HepG2 (cell line): Measurements from ENCODE around the gene AGXT. TPM values are rescaled to one million over a fixed set of nuclear protein-coding genes. Genes with fewer than 3 reads are reported as not detected.

Source experiments
- ATF1 ChIP-seq: IDR thresholded peaks from 2 replicates; pipeline ENCODE4 v1.6.1; 2016; ENCODE audit warnings: mild to moderate bottlenecking, control low read depth
- BRD4 ChIP-seq: sonication (generic); formaldehyde crosslinking; IDR thresholded peaks from 2 replicates; pipeline ENCODE4 v1.4.0; 2020; ENCODE audit warnings: missing genetic modification reagents
- FOSL1 ChIP-seq: sonication (generic); formaldehyde crosslinking; IDR thresholded peaks from 2 replicates; pipeline ENCODE4 v1.9.0; 2021; ENCODE audit warnings: missing genetic modification reagents, borderline replicate concordance
- HHEX ChIP-seq: IDR thresholded peaks from 2 replicates; pipeline ENCODE4 v1.6.1; 2016; ENCODE audit warnings: control low read depth
- HNF1B ChIP-seq: sonication (generic); formaldehyde crosslinking; IDR thresholded peaks from 2 replicates; pipeline ENCODE4 v1.5.1; 2020; ENCODE audit warnings: mild to moderate bottlenecking, moderate library complexity, missing genetic modification reagents
- IRX3 ChIP-seq: sonication (generic); formaldehyde crosslinking; IDR thresholded peaks from 2 replicates; pipeline ENCODE4 v1.8.1; 2023; ENCODE audit warnings: mild to moderate bottlenecking, low read depth, missing genetic modification reagents, borderline replicate concordance
- JDP2 ChIP-seq: sonication (generic); formaldehyde crosslinking; IDR thresholded peaks from 2 replicates; pipeline ENCODE4 v1.8.1; 2022; ENCODE audit warnings: missing genetic modification reagents, borderline replicate concordance
- KDM5B ChIP-seq: sonication (generic); formaldehyde crosslinking; IDR thresholded peaks from 2 replicates; pipeline ENCODE4 v1.4.0; 2020; ENCODE audit warnings: missing genetic modification reagents, mild to moderate bottlenecking, borderline replicate concordance
- PLRG1 ChIP-seq: fragments of 450-650 bp; conservative IDR thresholded peaks from 2 replicates; pipeline ENCODE4 v1.6.1; 2016
- SAFB2 ChIP-seq: sonication (generic); formaldehyde crosslinking; IDR thresholded peaks from 2 replicates; pipeline ENCODE4 v1.5.1; 2020; ENCODE audit warnings: missing genetic modification reagents, low read depth, mild to moderate bottlenecking, borderline replicate concordance
- SMC3 ChIP-seq: IDR thresholded peaks from 2 replicates; pipeline ENCODE4 v1.6.1; 2011; ENCODE audit warnings: low read length, improper control_type of control experiment
- SOX6 ChIP-seq, 2 experiments: fragments of 450-650 bp in 1 of 2; sonication (generic) in 1 of 2; formaldehyde crosslinking in 1 of 2; IDR thresholded peaks; 2 replicates each; pipeline versions ENCODE4 v1.4.0 to v1.6.1; 2017 to 2020; ENCODE audit warnings: antibody characterized with exemption in 1 of 2, mild to moderate bottlenecking in 1 of 2, missing genetic modification reagents in 1 of 2
- SYNCRIP ChIP-seq: fragments of 200-400 bp; formaldehyde crosslinking; IDR thresholded peaks from 2 replicates; pipeline ENCODE4 v1.6.1; 2018; ENCODE audit warnings: mild to moderate bottlenecking, low read depth, low read length; ENCODE audit not compliant: insufficient read depth
- THAP8 ChIP-seq: sonication (generic); formaldehyde crosslinking; IDR thresholded peaks from 2 replicates; pipeline ENCODE4 v1.5.1; 2020; ENCODE audit warnings: missing genetic modification reagents, mild to moderate bottlenecking, borderline replicate concordance
- U2AF1 ChIP-seq: fragments of 200-400 bp; formaldehyde crosslinking; optimal IDR thresholded peaks from 2 replicates; pipeline ENCODE3; 2017; ENCODE audit warnings: mild to moderate bottlenecking, low read depth, low read length
- ZBED4 ChIP-seq: sonication (generic); formaldehyde crosslinking; IDR thresholded peaks from 2 replicates; pipeline ENCODE4 v1.4.0; 2020; ENCODE audit warnings: missing genetic modification reagents, borderline replicate concordance
- ZBTB7A ChIP-seq: sonication (generic); formaldehyde crosslinking; IDR thresholded peaks from 2 replicates; pipeline ENCODE4 v1.8.0; 2022; ENCODE audit warnings: mild to moderate bottlenecking, missing genetic modification reagents
- ZNF329 ChIP-seq: sonication (generic); formaldehyde crosslinking; IDR thresholded peaks from 2 replicates; pipeline ENCODE4 v1.9.0; 2021; ENCODE audit warnings: low read depth, mild to moderate bottlenecking, missing genetic modification reagents
- ZNF546 ChIP-seq: sonication (generic); formaldehyde crosslinking; conservative IDR thresholded peaks from 2 replicates; pipeline ENCODE4 v1.8.1; 2023; ENCODE audit warnings: mild to moderate bottlenecking, missing genetic modification reagents
- ZNF549 ChIP-seq: sonication (generic); formaldehyde crosslinking; IDR thresholded peaks from 2 replicates; pipeline ENCODE4 v1.5.0; 2020; ENCODE audit warnings: missing genetic modification reagents
- ZNF670 ChIP-seq: sonication (generic); formaldehyde crosslinking; IDR thresholded peaks from 2 replicates; pipeline ENCODE4 v1.8.0; 2022; ENCODE audit warnings: mild to moderate bottlenecking, missing genetic modification reagents, borderline replicate concordance
- ZNF713 ChIP-seq: sonication (generic); formaldehyde crosslinking; IDR thresholded peaks from 2 replicates; pipeline ENCODE4 v1.4.0; 2020; ENCODE audit warnings: mild to moderate bottlenecking, missing genetic modification reagents
- ZNF761 ChIP-seq: sonication (generic); formaldehyde crosslinking; conservative IDR thresholded peaks from 2 replicates; pipeline ENCODE4 v1.4.0; 2020; ENCODE audit warnings: mild to moderate bottlenecking, missing genetic modification reagents
- polyA plus RNA-seq, 8 experiments: library from polyadenylated mRNA; depleted of rRNA in 3 of 8; stranded (reverse) in 7 of 8; unstranded in 1 of 8; fragments of >200 nt; fragmentation: Illumina TruSeq in 4 of 8; extraction: Trizol in 4 of 8; gene quantifications; 2 replicates each; pipeline versions ENCODE4 v1.2.1 to v1.2.3, GENCODE V29; 2011 to 2016; ENCODE audit warnings: low read depth in 4 of 8, missing spikeins in 1 of 8, mixed read lengths in 1 of 8; ENCODE audit not compliant: insufficient read depth in 1 of 8
- total RNA-seq, 5 experiments: library from RNA; depleted of rRNA; stranded (reverse); fragments of >200 nt; fragmentation: Illumina TruSeq; extraction: Trizol; gene quantifications; 2 replicates each; pipeline ENCODE4 v1.2.3, GENCODE V29; 2016; ENCODE audit warnings: low read depth in 1 of 5

Gene AGXT
- total and polyA plus RNA-seq, 2 of the 13 experiments (the other 11 are each of a cell fraction or from before 2014, with no cell fraction given), result 41.9 to 96.1 TPM

- TF ChIP-seq ZNF329 (CRISPR knock-in tag) (no peak), U2AF1 (no peak), HNF1B (CRISPR knock-in tag) (peak; percentile 98), FOSL1 (no peak), ZNF713 (CRISPR knock-in tag) (peak; percentile 87; the same call in 1 of the 2 replicates), KDM5B (CRISPR knock-in tag) (peak; percentile 84; the same call in 1 of the 2 replicates), SYNCRIP (no peak), ZNF761 (CRISPR knock-in tag) (no peak; the same call in 1 of the 2 replicates), BRD4 (CRISPR knock-in tag) (peak; percentile 86; the same call in 1 of the 2 replicates), HHEX (CRISPR knock-in tag) (0 out of 2 replicates have a peak, but pooled peaks have one; percentile 26), JDP2 (no peak; the same call in 1 of the 2 replicates), SOX6 (IDR thresholded peaks at IDR 0.05) (no peak), SOX6 (CRISPR knock-in tag; IDR thresholded peaks at IDR 0.05) (peak; percentile 81), SAFB2 (CRISPR knock-in tag) (no peak), ATF1 (CRISPR knock-in tag) (no peak), ZNF670 (CRISPR knock-in tag) (no peak; the same call in 1 of the 2 replicates), ZBTB7A (CRISPR knock-in tag) (peak; percentile 63; the same call in 1 of the 2 replicates), ZNF549 (peak; percentile 93), ZNF546 (CRISPR knock-in tag) (peak; percentile 98), PLRG1 (no peak), SMC3 (no peak), ZBED4 (CRISPR knock-in tag) (peak; percentile 99), IRX3 (0 out of 2 replicates have a peak, but pooled peaks have one; percentile 77), THAP8 (no peak)
These were observed 8.0 kb downstream of the AGXT start (continued) for GRCh38 chr2:240876475-240877251.
